GM12874 (cell line): ENCODE results near the gene LDB2.
A peak's percentile ranks its signal among the peaks of the same experiment; 100 is the strongest.

ENCODE experiments used
- CTCF ChIP-seq: IDR thresholded peaks from 2 replicates; pipeline ENCODE4 v1.5.1; 2011; ENCODE audit warnings: low read depth, mild to moderate bottlenecking, control low read depth, low read length, moderate library complexity; ENCODE audit not compliant: insufficient read depth

Gene LDB2

GRCh38 chr4:16588651-16589050 is 309.8 kb downstream of the LDB2 start:
- no peak for TF ChIP-seq CTCF

- no peak for TF ChIP-seq CTCF
Measured at GRCh38 chr4:16588149-16588548, 310.3 kb downstream of the LDB2 start.

- TF ChIP-seq CTCF, result no peak
Measured at GRCh38 chr4:16585053-16585452, 313.4 kb downstream of the LDB2 start.

GRCh38 chr4:16583764-16584163 is 314.7 kb downstream of the LDB2 start:
- TF ChIP-seq CTCF, result no peak

GRCh38 chr4:16582526-16582925 is 315.9 kb downstream of the LDB2 start:
- peak; percentile 23; the same call in 1 of the 2 replicates for TF ChIP-seq CTCF

- TF ChIP-seq CTCF, result no peak
Measured at GRCh38 chr4:16582036-16582435, 316.4 kb downstream of the LDB2 start.

GRCh38 chr4:16581117-16581516 is 317.3 kb downstream of the LDB2 start:
- TF ChIP-seq CTCF, result no peak

GRCh38 chr4:16580514-16580913 is 317.9 kb downstream of the LDB2 start:
- TF ChIP-seq CTCF, result no peak
